Measurements from ENCODE around the gene WDR5B. TPM values are rescaled to one million over a fixed set of nuclear protein-coding genes. Genes with fewer than 3 reads are reported as not detected.

The WDR5B gene
- polyA plus RNA-seq, 12 donors: 4.8 to 8.0 (median 5.8) TPM; not detected in 1

GRCh38 chr3:122415104-122415744 lies 638 bp downstream of the WDR5B start:
- peak; percentile 35 for DNase-seq

- no peak for DNase-seq
These were observed 1.5 kb downstream of the WDR5B start for GRCh38 chr3:122414391-122414790.

GRCh38 chr3:122410639-122411038 lies 5.2 kb downstream of the WDR5B start:
- no peak for DNase-seq

GRCh38 chr3:122410111-122410510 lies 5.8 kb downstream of the WDR5B start:
- DNase-seq: no peak

- DNase-seq: no peak
These were observed 6.4 kb downstream of the WDR5B start for GRCh38 chr3:122409446-122409845.

- no peak for DNase-seq
These were observed 7.9 kb downstream of the WDR5B start for GRCh38 chr3:122407946-122408345.

- no peak for DNase-seq
These were observed 9.7 kb downstream of the WDR5B start for GRCh38 chr3:122406198-122406597.

- no peak for DNase-seq
These were observed 10.8 kb downstream of the WDR5B start for GRCh38 chr3:122405015-122405414.

GRCh38 chr3:122403489-122403888 lies 12.4 kb downstream of the WDR5B start:
- DNase-seq: no peak

- no peak for DNase-seq
These were observed 16.9 kb downstream of the WDR5B start for GRCh38 chr3:122398920-122399319.

- DNase-seq: no peak
These were observed 18.7 kb downstream of the WDR5B start for GRCh38 chr3:122397201-122397600.

GRCh38 chr3:122396511-122396910 lies 19.4 kb downstream of the WDR5B start:
- DNase-seq: no peak

GRCh38 chr3:122395582-122395981 lies 20.3 kb downstream of the WDR5B start:
- no peak for DNase-seq

GRCh38 chr3:122394173-122394572 lies 21.7 kb downstream of the WDR5B start:
- DNase-seq: no peak

- no peak for DNase-seq
These were observed 22.7 kb downstream of the WDR5B start for GRCh38 chr3:122392868-122393844.

- DNase-seq: no peak
These were observed 24.0 kb downstream of the WDR5B start for GRCh38 chr3:122391681-122392446.

- no peak for DNase-seq
These were observed 25.2 kb downstream of the WDR5B start for GRCh38 chr3:122390665-122391064.

- DNase-seq: no peak
These were observed 26.0 kb downstream of the WDR5B start for GRCh38 chr3:122389892-122390291.

GRCh38 chr3:122389197-122389596 lies 26.7 kb downstream of the WDR5B start:
- no peak for DNase-seq

GRCh38 chr3:122387709-122388108 lies 28.2 kb downstream of the WDR5B start:
- no peak for DNase-seq

GRCh38 chr3:122383771-122384697 lies 31.8 kb downstream of the WDR5B start, which contains the start of gene FAM162A:
TSS of gene FAM162A (plus strand) at chr3:122384182. CDS start at chr3:122384266, 84 bp downstream.
- DNase-seq: peak; percentile 93

Data from muscle of arm (tissue), 12 donors.